Measurements from ENCODE around the gene TCF7.

The TCF7 gene

GRCh38 chr5:134079748-134080581, 34.5 kb upstream of the TCF7 start:
- no peaks in the 10 kb centered on the region for H3K9me3 ChIP-seq (ENCODE audit: control insufficient read depth, insufficient read depth, low read length)
- no peak overlapping the region for H3K27ac ChIP-seq (ENCODE audit: low read length)
- H3K4me1 ChIP-seq (ENCODE audit: control insufficient read depth, insufficient read depth, low read length), result no peaks in the 10 kb centered on the region
- no peak overlapping the region for H3K4me3 ChIP-seq (ENCODE audit: low read length)
- WGBS (ENCODE audit: insufficient coverage, insufficient read length), result no CpG with 5 or more reads among the region's 19 CpGs
- no peaks in the 10 kb centered on the region for H3K36me3 ChIP-seq (ENCODE audit: control insufficient read depth, insufficient read depth, low read length)
- no peak for DNase-seq (ENCODE audit: low read depth, low spot score)
- no peaks in the 10 kb centered on the region for H3K27me3 ChIP-seq (ENCODE audit: control insufficient read depth, insufficient read depth, low read length)

GRCh38 chr5:134082264-134082992, 32.1 kb upstream of the TCF7 start:
- no CpG with 5 or more reads among the region's 2 CpGs for WGBS (ENCODE audit: insufficient coverage, insufficient read length)
- Histone ChIP-seq H3K4me3 (ENCODE audit: low read length) (no peak overlapping the region), H3K4me1 (ENCODE audit: control insufficient read depth, insufficient read depth, low read length) (no peaks in the 10 kb centered on the region), H3K27ac (ENCODE audit: low read length) (no peak overlapping the region), H3K9me3 (ENCODE audit: control insufficient read depth, insufficient read depth, low read length) (no peaks in the 10 kb centered on the region), H3K36me3 (ENCODE audit: control insufficient read depth, insufficient read depth, low read length) (no peaks in the 10 kb centered on the region), H3K27me3 (ENCODE audit: control insufficient read depth, insufficient read depth, low read length) (no peaks in the 10 kb centered on the region)
- no peak for DNase-seq (ENCODE audit: low read depth, low spot score)

GRCh38 chr5:134083517-134083916, 31.0 kb upstream of the TCF7 start:
- H3K27me3 ChIP-seq (ENCODE audit: control insufficient read depth, insufficient read depth, low read length), result no peaks in the 10 kb centered on the region
- no peak for DNase-seq (ENCODE audit: low read depth, low spot score)
- H3K9me3 ChIP-seq (ENCODE audit: control insufficient read depth, insufficient read depth, low read length), result no peaks in the 10 kb centered on the region
- no peak overlapping the region for H3K4me3 ChIP-seq (ENCODE audit: low read length)
- H3K27ac ChIP-seq (ENCODE audit: low read length), result no peak overlapping the region
- no CpG with 5 or more reads among the region's 5 CpGs for WGBS (ENCODE audit: insufficient coverage, insufficient read length)
- H3K36me3 ChIP-seq (ENCODE audit: control insufficient read depth, insufficient read depth, low read length), result no peaks in the 10 kb centered on the region
- no peaks in the 10 kb centered on the region for H3K4me1 ChIP-seq (ENCODE audit: control insufficient read depth, insufficient read depth, low read length)

GRCh38 chr5:134084022-134084565, 30.4 kb upstream of the TCF7 start:
- Histone ChIP-seq H3K4me1 (ENCODE audit: control insufficient read depth, insufficient read depth, low read length) (peaks cover 2% of the 10 kb centered on the region; the same call in 1 of the 2 replicates), H3K27ac (ENCODE audit: low read length) (no peak overlapping the region), H3K4me3 (ENCODE audit: low read length) (no peak overlapping the region), H3K27me3 (ENCODE audit: control insufficient read depth, insufficient read depth, low read length) (no peaks in the 10 kb centered on the region), H3K9me3 (ENCODE audit: control insufficient read depth, insufficient read depth, low read length) (no peaks in the 10 kb centered on the region), H3K36me3 (ENCODE audit: control insufficient read depth, insufficient read depth, low read length) (no peaks in the 10 kb centered on the region)
- no CpG with 5 or more reads among the region's 5 CpGs for WGBS (ENCODE audit: insufficient coverage, insufficient read length)
- DNase-seq (ENCODE audit: low read depth, low spot score), result no peak

- Histone ChIP-seq H3K27ac (ENCODE audit: low read length) (no peak overlapping the region), H3K9me3 (ENCODE audit: control insufficient read depth, insufficient read depth, low read length) (no peaks in the 10 kb centered on the region), H3K4me1 (ENCODE audit: control insufficient read depth, insufficient read depth, low read length) (peaks cover 2% of the 10 kb centered on the region; the same call in 1 of the 2 replicates), H3K4me3 (ENCODE audit: low read length) (no peak overlapping the region), H3K36me3 (ENCODE audit: control insufficient read depth, insufficient read depth, low read length) (no peaks in the 10 kb centered on the region), H3K27me3 (ENCODE audit: control insufficient read depth, insufficient read depth, low read length) (no peaks in the 10 kb centered on the region)
- no CpG with 5 or more reads among the region's 2 CpGs for WGBS (ENCODE audit: insufficient coverage, insufficient read length)
- no peak for DNase-seq (ENCODE audit: low read depth, low spot score)
These were observed 29.9 kb upstream of the TCF7 start for GRCh38 chr5:134084570-134084969.

- Histone ChIP-seq H3K4me1 (ENCODE audit: control insufficient read depth, insufficient read depth, low read length) (peaks cover 2% of the 10 kb centered on the region; the same call in 1 of the 2 replicates), H3K4me3 (ENCODE audit: low read length) (no peak overlapping the region), H3K36me3 (ENCODE audit: control insufficient read depth, insufficient read depth, low read length) (no peaks in the 10 kb centered on the region), H3K27me3 (ENCODE audit: control insufficient read depth, insufficient read depth, low read length) (no peaks in the 10 kb centered on the region), H3K9me3 (ENCODE audit: control insufficient read depth, insufficient read depth, low read length) (no peaks in the 10 kb centered on the region), H3K27ac (ENCODE audit: low read length) (no peak overlapping the region)
- WGBS (ENCODE audit: insufficient coverage, insufficient read length), result no CpG with 5 or more reads among the region's 6 CpGs
- DNase-seq (ENCODE audit: low read depth, low spot score), result no peak
These were observed 29.1 kb upstream of the TCF7 start for GRCh38 chr5:134085411-134085810.

GRCh38 chr5:134086225-134086942, 28.1 kb upstream of the TCF7 start:
- peaks cover 2% of the 10 kb centered on the region; the same call in 1 of the 2 replicates for H3K4me1 ChIP-seq (ENCODE audit: control insufficient read depth, insufficient read depth, low read length)
- H3K27me3 ChIP-seq (ENCODE audit: control insufficient read depth, insufficient read depth, low read length), result no peaks in the 10 kb centered on the region
- no peak for DNase-seq (ENCODE audit: low read depth, low spot score)
- no peak overlapping the region for H3K27ac ChIP-seq (ENCODE audit: low read length)
- H3K9me3 ChIP-seq (ENCODE audit: control insufficient read depth, insufficient read depth, low read length), result no peaks in the 10 kb centered on the region
- no peaks in the 10 kb centered on the region for H3K36me3 ChIP-seq (ENCODE audit: control insufficient read depth, insufficient read depth, low read length)
- WGBS (ENCODE audit: insufficient coverage, insufficient read length), result no CpG with 5 or more reads among the region's 8 CpGs
- no peak overlapping the region for H3K4me3 ChIP-seq (ENCODE audit: low read length)

- no CpG with 5 or more reads among the region's 12 CpGs for WGBS (ENCODE audit: insufficient coverage, insufficient read length)
These were observed 27.6 kb upstream of the TCF7 start for GRCh38 chr5:134086943-134087305.

GRCh38 chr5:134088291-134088690, 26.2 kb upstream of the TCF7 start:
- Histone ChIP-seq H3K36me3 (ENCODE audit: control insufficient read depth, insufficient read depth, low read length) (no peaks in the 10 kb centered on the region), H3K27ac (ENCODE audit: low read length) (no peak overlapping the region), H3K4me3 (ENCODE audit: low read length) (no peak overlapping the region), H3K4me1 (ENCODE audit: control insufficient read depth, insufficient read depth, low read length) (peaks cover 2% of the 10 kb centered on the region; the same call in 1 of the 2 replicates), H3K27me3 (ENCODE audit: control insufficient read depth, insufficient read depth, low read length) (no peaks in the 10 kb centered on the region), H3K9me3 (ENCODE audit: control insufficient read depth, insufficient read depth, low read length) (no peaks in the 10 kb centered on the region)
- DNase-seq (ENCODE audit: low read depth, low spot score), result no peak

More at GRCh38 chr5:134086943-134087305, 27.6 kb upstream of the TCF7 start:
- no peaks in the 10 kb centered on the region for H3K36me3 ChIP-seq (ENCODE audit: control insufficient read depth, insufficient read depth, low read length)
- no peak overlapping the region for H3K27ac ChIP-seq (ENCODE audit: low read length)
- DNase-seq (ENCODE audit: low read depth, low spot score), result no peak
- no peaks in the 10 kb centered on the region for H3K9me3 ChIP-seq (ENCODE audit: control insufficient read depth, insufficient read depth, low read length)
- no peaks in the 10 kb centered on the region for H3K27me3 ChIP-seq (ENCODE audit: control insufficient read depth, insufficient read depth, low read length)
- no peak overlapping the region for H3K4me3 ChIP-seq (ENCODE audit: low read length)
- peaks cover 2% of the 10 kb centered on the region; the same call in 1 of the 2 replicates for H3K4me1 ChIP-seq (ENCODE audit: control insufficient read depth, insufficient read depth, low read length)

- no peak for DNase-seq (ENCODE audit: low read depth, low spot score)
- peaks cover 2% of the 10 kb centered on the region; the same call in 1 of the 2 replicates for H3K4me1 ChIP-seq (ENCODE audit: control insufficient read depth, insufficient read depth, low read length)
- no CpG with 5 or more reads among the region's 5 CpGs for WGBS (ENCODE audit: insufficient coverage, insufficient read length)
These were observed 25.4 kb upstream of the TCF7 start for GRCh38 chr5:134088994-134089560.

More at GRCh38 chr5:134088994-134089560, 25.4 kb upstream of the TCF7 start:
- Histone ChIP-seq H3K4me3 (ENCODE audit: low read length) (no peak overlapping the region), H3K36me3 (ENCODE audit: control insufficient read depth, insufficient read depth, low read length) (no peaks in the 10 kb centered on the region), H3K27me3 (ENCODE audit: control insufficient read depth, insufficient read depth, low read length) (no peaks in the 10 kb centered on the region), H3K27ac (ENCODE audit: low read length) (no peak overlapping the region), H3K9me3 (ENCODE audit: control insufficient read depth, insufficient read depth, low read length) (no peaks in the 10 kb centered on the region)
